Omental fat pad (tissue), 4 donors: ENCODE results near the gene FXYD5. TPM values are rescaled to one million over a fixed set of nuclear protein-coding genes. Genes with fewer than 3 reads are reported as not detected.
"Not testable (repeated sequence)": the region's sequence is repeated elsewhere in the genome, so short reads cannot be mapped to it uniquely, and the experiment has no call there.

Source experiments
- ATAC-seq: fragments of 150-250 bp; one replicate; pipeline ENCODE4 v1.9.1; 2016; ENCODE audit warnings: mild to moderate bottlenecking, moderate library complexity; ENCODE audit not compliant: low FRiP score
- DNase-seq: peaks from one replicate; pipeline ENCODE4 v3.0.0-alpha.2; 2019; ENCODE audit warnings: low spot score
- CTCF ChIP-seq, 3 donors: fragments of 450-650 bp; IDR thresholded peaks; one replicate each; pipeline ENCODE4 v1.5.1; 2016 to 2017; ENCODE audit warnings: antibody characterized with exemption in 3 of 3, mild to moderate bottlenecking in 3 of 3, moderate library complexity in 2 of 3
- total RNA-seq, 4 donors: library from RNA; depleted of rRNA; stranded (reverse); fragments of >200 nt; gene quantifications; one replicate each; pipeline ENCODE4 v1.1.0, GENCODE V29; 2016

Gene FXYD5
- total RNA-seq, 4 donors from 2014 or later = 68.9 to 129 (median 88.8) TPM

DNA sequence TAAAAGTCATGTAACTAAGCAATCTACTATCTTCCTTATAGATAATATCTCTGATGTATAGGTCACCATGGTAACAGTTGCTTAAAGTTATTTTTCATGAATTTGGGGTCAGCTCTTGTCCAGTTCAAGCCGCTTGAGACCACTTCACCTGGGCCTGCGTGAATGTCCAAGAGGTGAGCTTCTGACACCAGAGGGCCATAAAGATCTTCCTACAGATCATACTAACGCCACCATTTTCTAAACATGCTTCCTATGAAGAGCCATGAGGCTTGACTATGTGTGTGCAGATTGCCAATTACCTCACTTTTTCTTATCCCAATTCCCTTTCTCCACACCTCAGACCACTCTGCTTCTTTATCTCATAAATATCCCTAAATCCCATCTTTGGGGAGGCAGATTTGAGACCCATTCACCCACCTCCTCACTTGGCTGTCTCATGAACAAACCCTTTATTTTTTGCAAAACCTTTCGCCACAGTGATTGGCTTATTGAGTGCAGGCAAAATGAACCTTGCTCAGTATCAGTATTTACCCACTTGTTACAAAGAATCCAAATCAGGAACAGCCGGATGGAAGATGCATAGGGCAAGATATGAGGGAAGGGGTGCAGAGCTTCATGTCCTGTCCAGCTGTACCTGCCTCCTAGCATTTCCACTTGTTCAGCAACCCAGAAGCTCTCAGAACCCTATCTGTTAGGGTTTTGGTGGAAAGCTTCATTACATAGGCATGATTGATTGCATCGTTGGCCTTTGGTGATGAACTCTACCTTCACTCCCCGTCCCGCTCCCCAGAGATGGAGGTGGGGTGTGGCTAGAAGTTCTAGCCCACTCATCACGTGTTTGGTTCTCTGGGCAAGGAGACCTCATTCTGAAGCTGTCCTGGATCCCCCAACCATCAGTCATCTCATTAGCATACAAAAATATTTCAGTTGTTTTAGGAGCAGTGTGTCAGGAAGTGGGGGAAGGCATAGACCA lies 39.8 kb downstream of the FXYD5 start:
- DNase-seq (no peak), ATAC-seq (peak; percentile 72)
- TF ChIP-seq CTCF (IDR thresholded peaks at IDR 0.05) = no peak

DNA sequence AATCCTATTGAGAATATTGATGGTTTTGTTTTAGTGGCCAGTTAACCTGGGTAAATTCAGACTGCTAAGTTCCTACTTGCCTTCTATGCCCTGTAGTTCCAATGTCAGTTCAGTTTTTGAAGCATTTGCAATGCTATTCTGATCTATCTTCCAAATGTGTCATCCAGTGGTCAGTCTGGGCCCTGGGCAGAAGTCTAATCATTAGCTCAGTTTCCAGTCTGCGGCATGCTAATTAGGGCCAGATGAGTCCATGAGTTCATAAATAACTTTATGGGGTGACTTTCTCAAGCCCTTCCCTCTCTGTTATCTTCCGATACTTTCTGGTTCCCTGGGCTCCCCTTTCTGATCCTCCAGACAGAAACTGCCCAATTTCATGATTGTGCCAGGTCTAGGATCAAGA lies 41.3 kb downstream of the FXYD5 start:
- no peak for TF ChIP-seq CTCF (IDR thresholded peaks at IDR 0.05)
- ATAC-seq (no peak), DNase-seq (no peak)

GRCh38 chr19:35196861-35197260 lies 42.3 kb downstream of the FXYD5 start:
- peak; percentile 41 for ATAC-seq

GRCh38 chr19:35199481-35199880 lies 44.9 kb downstream of the FXYD5 start:
- ATAC-seq (no peak), DNase-seq (no peak)
- no peak for TF ChIP-seq CTCF (IDR thresholded peaks at IDR 0.05)

More at GRCh38 chr19:35196861-35197260, 42.3 kb downstream of the FXYD5 start:
- not testable (repeated sequence) for DNase-seq

DNA sequence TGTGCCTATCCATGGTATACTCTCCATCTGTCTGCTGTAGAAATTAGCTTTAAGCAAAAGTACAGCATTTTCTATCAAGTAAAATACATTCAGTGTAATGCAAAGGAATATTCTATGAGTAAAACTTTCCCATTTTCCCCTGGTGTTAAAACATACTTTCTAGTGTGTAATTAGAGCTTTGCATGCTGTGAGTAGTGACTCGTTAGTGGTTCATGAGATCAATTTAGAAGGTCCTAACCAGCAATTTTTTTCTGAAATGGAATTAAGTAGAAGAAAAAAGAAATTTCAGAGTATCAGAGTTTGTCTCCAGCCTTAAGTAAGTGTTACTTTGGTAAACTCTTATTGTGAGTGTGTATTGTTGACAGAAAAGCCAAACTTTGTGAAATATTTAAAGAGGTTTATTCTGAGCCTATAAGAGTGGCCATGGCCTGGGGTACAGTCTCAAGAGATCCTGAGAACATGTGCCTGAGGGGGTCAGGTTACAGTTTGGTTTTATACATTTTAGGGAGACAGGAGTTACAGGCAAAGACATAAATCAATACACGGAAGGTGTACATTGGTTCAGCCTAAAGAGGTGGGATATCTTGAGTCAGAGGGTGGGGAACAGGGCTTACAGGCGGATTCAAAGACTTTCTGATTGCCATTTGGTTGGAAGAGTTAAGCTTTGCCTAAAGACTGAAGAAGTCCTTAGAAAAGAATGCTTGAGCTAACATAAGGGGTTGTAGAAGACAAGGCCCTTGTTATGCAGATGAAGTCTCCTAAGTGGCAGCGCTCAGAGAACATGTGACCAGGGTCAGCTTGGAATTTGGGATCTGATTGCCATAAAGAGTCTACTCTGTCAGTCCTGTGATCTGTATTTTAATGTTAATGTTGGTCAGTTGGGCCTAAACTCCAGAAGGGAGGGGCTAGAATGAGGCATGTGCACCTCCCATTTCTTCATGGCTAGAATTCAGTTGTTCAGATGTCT lies 48.5 kb downstream of the FXYD5 start:
- ATAC-seq = no peak
- TF ChIP-seq CTCF (IDR thresholded peaks at IDR 0.05) = no peak

GRCh38 chr19:35204799-35205732 lies 50.5 kb downstream of the FXYD5 start:
- TF ChIP-seq CTCF (IDR thresholded peaks at IDR 0.05) = no peak
- no peak for ATAC-seq
- no peak for DNase-seq

More for the DNA sequence above, 48.5 kb downstream of the FXYD5 start:
- no peak for DNase-seq
